COR-L47 (cell line): ENCODE results near the gene ECHS1.
"Not testable (repeated sequence)": the region's sequence is repeated elsewhere in the genome, so short reads cannot be mapped to it uniquely, and the experiment has no call there.

Experiments used
- DNase-seq: peaks from one replicate; lab custom pipeline; 2025; lab: John Stamatoyannopoulos, UW

The ECHS1 gene

GRCh38 chr10:133373174-133374090, at the start of gene ECHS1:
ECHS1 (minus strand) TSS chr10:133373354; CDS start chr10:133373333, 21 bp downstream.
- peak; percentile 80 for DNase-seq

DNA sequence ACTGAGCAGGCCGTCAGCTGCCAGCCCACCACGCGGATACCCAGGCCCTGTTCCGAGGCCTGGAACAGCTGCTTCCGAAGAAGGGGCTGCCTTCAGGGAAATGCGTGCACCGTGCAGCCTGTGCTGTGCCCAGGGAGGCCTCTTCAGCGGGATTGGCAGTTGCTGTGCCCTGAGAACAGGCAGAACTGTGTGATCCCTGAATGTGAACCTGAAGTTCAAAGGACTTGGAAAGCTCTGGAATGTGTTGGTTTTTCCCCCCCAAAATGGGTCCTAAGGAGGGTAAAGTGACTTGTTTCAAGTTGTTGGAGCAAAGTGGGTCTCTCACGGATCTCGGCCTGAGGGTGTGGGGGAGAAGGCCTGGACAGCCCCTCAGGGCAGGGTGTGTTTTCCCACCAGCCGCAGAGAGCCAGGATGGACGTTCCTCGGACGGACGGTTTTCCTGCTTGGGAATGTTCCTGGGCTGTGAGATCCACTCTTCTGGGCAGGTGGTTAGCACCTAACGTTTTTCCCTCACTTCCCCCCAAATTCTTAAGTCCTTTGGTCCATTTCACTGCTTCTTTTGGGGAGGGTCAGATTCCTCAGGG, 49.2 kb upstream of the ECHS1 start:
- DNase-seq: no peak

GRCh38 chr10:133421336-133422222, 48.4 kb upstream of the ECHS1 start:
- DNase-seq: no peak

DNA sequence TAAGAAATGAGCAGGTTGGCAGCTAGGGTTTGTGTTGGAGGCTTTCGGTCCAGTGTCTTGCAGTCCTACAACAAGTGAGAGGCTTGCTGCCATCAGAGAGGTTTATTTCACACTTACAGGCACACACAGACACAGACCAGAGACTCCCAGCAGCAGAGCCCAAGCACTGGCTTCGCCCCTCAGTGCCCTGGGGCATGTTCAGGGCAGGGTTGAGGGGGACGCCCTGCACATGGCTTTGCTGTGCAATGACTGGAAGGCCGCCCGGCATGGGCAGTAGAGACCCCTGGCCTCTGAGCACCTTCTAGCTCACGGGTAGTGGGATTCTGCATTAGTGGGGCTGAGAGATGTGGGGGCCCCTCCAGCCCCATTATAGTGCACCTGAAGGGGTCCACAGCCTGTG, 47.4 kb upstream of the ECHS1 start:
- no peak for DNase-seq

- no peak for DNase-seq
Measured at GRCh38 chr10:133420028-133420427, 46.9 kb upstream of the ECHS1 start.

DNA sequence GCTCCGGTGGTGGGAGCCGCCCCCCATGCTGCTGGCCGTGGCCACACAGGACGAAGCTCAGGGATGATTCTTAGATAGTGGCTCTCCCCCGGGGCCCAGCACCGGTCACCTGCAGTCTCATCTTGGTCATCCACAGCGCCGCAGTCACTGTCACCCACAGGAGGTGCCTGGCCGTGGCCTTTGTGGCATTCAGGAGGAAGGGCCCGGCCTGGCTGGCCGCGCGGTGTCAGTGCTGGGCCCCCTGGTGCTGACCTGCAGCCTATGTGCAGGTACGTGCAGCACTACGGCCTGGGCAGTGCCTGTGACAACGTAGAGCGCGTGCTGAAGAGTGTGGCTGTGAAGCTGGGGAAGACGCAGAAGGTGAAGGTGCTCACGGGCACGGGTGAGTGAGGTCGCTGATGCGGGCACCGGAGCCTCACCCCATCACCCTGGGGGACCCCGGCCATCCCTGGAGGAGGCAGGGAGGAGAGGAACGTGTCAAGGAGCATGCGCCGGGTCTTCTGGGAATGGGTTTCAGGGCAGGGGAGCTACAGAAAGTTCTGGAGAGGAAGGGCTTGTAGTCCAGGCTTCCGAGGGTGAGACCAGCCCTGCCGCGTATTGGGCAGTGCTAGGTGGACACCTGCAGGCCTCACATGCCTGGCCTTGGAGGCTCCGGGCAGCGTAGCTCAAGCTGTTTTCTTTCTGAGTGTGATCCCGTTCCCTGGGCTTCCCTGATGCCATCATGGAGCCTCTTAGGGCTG, 46.2 kb upstream of the ECHS1 start:
- DNase-seq: no peak

DNA sequence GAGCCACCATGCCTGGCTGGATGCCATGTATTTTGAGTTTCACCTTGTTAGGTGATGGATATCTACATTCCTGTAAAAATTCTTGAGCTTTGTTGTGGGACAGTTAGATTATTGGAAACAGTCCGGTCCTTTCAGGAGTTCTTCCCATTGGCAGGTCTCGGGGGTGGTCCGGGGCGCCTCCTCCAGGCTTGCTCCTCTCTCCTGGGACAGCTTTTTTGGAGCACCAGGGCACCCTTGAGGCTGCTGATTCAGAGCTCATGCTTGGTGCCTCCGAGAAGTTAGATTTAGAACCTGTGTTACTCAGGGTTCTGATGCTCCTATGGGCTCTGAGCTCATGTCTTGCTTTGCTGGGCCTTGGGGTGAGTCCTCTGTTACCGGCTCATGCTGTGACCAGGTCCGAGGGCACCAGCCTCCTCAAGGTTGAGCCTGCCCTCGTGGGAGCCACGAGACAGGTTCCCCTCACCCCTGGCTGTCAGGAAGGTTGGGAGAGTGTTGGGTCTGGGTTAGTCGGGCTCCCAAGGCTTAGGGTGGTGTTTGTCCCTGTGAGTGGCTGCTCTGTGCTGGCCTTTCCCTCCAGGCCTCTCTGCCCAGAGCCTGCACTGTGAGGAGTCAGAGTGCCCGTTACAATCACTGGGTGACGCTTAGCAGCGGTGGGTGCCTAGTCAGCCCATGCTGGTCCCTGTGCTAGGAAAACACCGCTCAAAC, 45.3 kb upstream of the ECHS1 start:
- no peak for DNase-seq

GRCh38 chr10:133415752-133416151, 42.6 kb upstream of the ECHS1 start:
- no peak for DNase-seq

DNA sequence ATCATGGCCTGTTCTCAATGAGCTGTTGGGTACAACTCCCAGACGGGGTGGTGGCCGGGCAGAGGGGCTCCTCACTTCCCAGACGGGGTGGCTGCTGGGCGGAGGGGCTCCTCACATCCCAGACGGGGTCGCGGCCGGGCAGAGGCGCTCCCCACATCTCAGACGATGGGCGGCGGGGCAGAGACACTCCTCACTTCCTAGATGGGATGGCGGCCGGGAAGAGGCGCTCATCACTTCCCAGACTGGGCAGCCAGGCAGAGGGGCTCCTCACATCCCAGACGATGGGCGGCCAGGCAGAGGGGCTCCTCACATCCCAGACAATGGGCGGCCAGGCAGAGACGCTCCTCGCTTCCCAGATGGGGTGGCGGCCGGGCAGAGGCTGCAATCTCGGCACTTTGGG, 41.2 kb upstream of the ECHS1 start:
- not testable (repeated sequence) for DNase-seq

GRCh38 chr10:133412381-133412711, 39.2 kb upstream of the ECHS1 start:
- DNase-seq: no peak

- no peak for DNase-seq
Measured at GRCh38 chr10:133411523-133412380, 38.6 kb upstream of the ECHS1 start.

DNA sequence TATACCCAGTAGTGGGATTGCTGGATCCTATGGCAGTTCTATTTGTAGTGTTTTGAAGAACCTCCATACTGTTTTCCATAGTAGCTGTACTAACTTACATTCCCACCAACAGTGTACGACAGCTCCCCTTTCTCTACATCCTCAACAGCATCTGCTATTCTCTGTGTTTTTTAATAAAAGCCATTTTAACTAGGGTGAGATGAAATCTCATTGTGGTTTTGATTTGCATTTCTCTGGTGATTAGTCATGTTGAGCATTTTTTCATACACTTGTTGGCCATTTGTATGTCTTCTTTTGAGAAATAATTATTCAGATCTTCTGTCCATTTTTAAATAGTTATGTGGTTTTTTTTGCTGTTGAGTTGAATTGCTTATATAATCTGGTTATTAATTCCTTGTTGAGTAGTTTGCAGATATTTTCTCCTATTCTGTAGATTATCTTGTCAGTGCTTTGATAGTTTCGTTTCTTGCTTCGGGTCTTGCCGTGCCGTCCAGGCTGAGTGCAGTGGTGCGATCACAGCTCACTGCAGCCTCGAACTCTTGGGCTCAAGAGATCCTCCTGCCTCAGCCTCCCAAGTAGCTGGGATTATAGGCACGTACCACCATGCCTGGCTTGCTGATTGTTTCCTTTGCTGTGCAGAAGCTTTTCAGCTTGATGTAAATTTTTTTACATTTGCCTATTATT, 32.8 kb upstream of the ECHS1 start:
- no peak for DNase-seq

- DNase-seq: no peak
Measured at GRCh38 chr10:133405272-133405671, 32.1 kb upstream of the ECHS1 start.

DNA sequence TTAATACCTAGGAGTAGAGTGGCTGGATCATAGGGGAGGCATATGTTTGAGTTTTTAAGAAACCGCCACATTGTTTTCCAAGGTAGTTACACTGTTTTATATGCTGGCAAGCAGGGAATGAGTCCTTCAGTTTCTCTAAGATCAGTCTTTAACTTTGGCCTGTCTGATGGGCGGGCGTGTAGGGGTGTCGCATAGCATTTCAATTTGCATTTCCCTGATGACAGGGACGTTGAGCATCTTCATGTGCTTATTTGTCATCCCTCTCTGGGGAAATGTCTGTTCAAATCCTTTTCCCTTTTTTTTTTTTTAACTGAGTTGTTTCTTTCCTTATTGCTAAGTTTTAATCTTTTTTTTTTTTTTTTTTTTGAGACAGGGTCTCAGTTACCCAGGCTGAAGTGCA, 30.6 kb upstream of the ECHS1 start:
- DNase-seq: no peak

DNA sequence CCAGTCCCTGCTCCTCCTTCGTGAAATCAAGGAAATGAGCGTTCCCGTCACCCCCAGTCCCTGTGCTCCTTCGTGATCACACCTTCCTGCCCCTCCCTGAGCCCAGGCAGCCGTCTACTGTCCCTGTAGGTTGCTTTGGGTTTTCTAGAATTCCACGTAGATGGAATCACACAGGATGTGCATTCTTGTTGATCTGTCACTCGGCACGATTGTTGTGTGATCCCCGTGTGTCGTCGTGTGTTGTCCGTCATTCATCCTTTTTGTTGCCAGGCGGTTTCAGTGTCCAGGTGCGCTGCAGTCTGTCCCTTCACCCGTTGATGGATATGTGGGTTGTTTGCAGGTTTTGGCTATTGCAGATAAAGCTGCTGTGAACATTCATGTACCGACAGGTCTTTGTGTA, 30.2 kb upstream of the ECHS1 start:
- DNase-seq: no peak

- no peak for DNase-seq
Measured at GRCh38 chr10:133401981-133402725, 29.0 kb upstream of the ECHS1 start.

GRCh38 chr10:133401500-133401899, 28.3 kb upstream of the ECHS1 start:
- no peak for DNase-seq

DNA sequence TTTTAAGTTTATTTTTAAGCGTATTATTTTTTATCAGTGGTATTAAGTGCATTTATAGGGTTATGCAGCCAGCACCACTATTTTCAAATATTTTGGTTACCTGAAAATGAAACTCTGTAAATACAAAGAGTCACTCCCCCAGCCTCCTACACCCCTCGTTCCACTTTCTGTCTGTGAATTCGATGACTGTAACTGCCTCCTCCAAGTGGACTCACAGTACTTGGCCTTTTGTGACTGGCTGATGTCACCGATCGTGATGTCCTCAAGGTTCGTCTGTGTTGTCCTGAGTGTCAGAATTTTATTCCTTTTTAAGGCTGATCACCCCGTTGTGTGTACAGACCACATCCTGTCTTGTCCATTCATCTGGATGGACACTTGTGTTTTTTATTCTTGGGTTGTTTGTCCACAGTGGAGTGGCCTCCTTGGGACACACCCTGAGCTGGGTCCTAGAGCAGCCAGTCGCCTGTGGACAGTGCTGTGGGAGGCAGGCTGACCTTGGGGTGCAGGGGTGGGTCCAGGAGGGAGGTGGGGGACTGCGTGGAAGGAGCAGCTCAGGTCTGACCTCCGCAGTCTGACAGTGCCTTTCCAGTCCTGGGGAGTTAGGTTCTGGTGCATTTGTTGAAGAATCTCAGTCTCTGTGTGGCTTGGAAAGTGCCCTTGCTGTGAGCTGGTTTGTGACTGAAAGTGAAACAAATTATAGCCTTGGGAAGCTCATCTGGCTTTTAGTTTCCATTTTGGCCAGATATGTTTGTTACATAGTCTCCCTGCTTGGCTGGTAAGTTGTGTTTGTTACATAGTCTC, 27.7 kb upstream of the ECHS1 start:
- no peak for DNase-seq
